Activated CD4-positive, alpha-beta memory T cell treated with anti-CD3 and anti-CD28 coated beads for 36 hours (primary cell): ENCODE results near the gene UROS. TPM values are rescaled to one million over a fixed set of nuclear protein-coding genes. Genes with fewer than 3 reads are reported as not detected.
A peak's percentile ranks its signal among the peaks of the same experiment; 100 is the strongest.

Experiments
- CTCF ChIA-PET: fragments of 350-600 bp; sonication (Branson Sonifier 250); formaldehyde crosslinking; loops from one replicate; lab custom pipeline; 2021; ENCODE audit warnings: antibody characterized with exemption, inconsistent platforms; lab: Charles Lee
- POLR2A ChIA-PET: fragments of 350-600 bp; sonication (Branson Sonifier 250); formaldehyde crosslinking; loops from one replicate; lab custom pipeline; 2021; ENCODE audit warnings: antibody characterized with exemption; lab: Charles Lee
- DNase-seq: peaks from one replicate; pipeline ENCODE4 v3.0.0-alpha.2; 2020
- H3K27ac Mint-ChIP-seq: one replicate; pipeline ENCODE4 v1.8.0; 2021; ENCODE audit warnings: mixed read lengths
- H3K27me3 Mint-ChIP-seq: one replicate; pipeline ENCODE4 v1.8.0; 2021; ENCODE audit warnings: mixed read lengths
- H3K36me3 Mint-ChIP-seq: one replicate; pipeline ENCODE4 v1.8.0; 2021; ENCODE audit warnings: mixed read lengths
- H3K4me1 Mint-ChIP-seq: one replicate; pipeline ENCODE4 v1.8.0; 2021; ENCODE audit warnings: low read depth, mixed read lengths
- H3K4me3 Mint-ChIP-seq: one replicate; pipeline ENCODE4 v1.8.0; 2021; ENCODE audit warnings: mild to moderate bottlenecking, mixed read lengths
- H3K9me3 Mint-ChIP-seq: one replicate; pipeline ENCODE4 v1.8.0; 2021; ENCODE audit warnings: mixed read lengths
- intact Hi-C: fragments of 100-400 bp; cut with micrococcal nuclease; formaldehyde crosslinking; loops from one replicate; pipeline ENCODE4 v1.15.1; 2023
- total RNA-seq, 2 experiments: library from RNA; stranded (reverse); gene quantifications; one replicate each; pipeline ENCODE4 v1.2.3, GENCODE V29; 2021

Gene UROS
- total RNA-seq, 2 experiments from 2014 or later, result 35.0 to 38.3 TPM

GRCh38 chr10:125799451-125800182, 23.4 kb downstream of the UROS start:
- CTCF ChIA-PET, result no interaction called here
- H3K36me3 Mint-ChIP-seq, result peaks cover 8% of the 10 kb centered on the region
- no peaks in the 10 kb centered on the region for H3K4me1 Mint-ChIP-seq
- no peak overlapping the region for H3K27ac Mint-ChIP-seq
- H3K9me3 Mint-ChIP-seq, result no peaks in the 10 kb centered on the region
- no peak for DNase-seq
- intact Hi-C loops, result no loop called here
- no peak overlapping the region for H3K4me3 Mint-ChIP-seq
- POLR2A ChIA-PET, result no interaction called here
- no peaks in the 10 kb centered on the region for H3K27me3 Mint-ChIP-seq

- POLR2A ChIA-PET, result no interaction called here
- Mint-ChIP-seq H3K36me3 (peaks cover 15% of the 10 kb centered on the region), H3K9me3 (no peaks in the 10 kb centered on the region), H3K4me3 (no peak overlapping the region), H3K4me1 (no peaks in the 10 kb centered on the region), H3K27me3 (no peaks in the 10 kb centered on the region), H3K27ac (no peak overlapping the region)
- intact Hi-C loops, result no loop called here
- CTCF ChIA-PET, result no interaction called here
- DNase-seq, result no peak
Measured at GRCh38 chr10:125797994-125798662, 24.9 kb downstream of the UROS start.

DNA sequence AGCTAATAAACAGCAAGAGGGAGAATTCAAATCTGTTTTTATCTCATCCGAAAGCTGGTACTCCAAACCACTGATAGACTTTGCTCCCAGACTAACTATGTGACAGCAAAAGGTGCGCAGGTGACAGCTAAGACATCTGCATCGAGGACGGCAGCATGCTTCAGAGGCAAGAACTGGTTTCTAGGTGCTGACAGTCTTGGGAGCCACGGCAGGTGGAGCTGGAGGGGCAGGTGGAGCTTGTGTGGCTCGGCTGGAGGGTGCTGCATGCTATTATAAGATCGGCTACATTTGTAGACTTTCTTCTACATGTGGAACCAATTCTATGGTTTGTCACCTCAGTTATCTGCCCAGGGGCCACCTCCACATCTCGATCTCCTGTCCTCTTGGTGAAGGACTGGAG, 25.6 kb downstream of the UROS start:
- Mint-ChIP-seq H3K36me3 (peaks cover 20% of the 10 kb centered on the region), H3K27ac (no peak overlapping the region), H3K4me3 (no peak overlapping the region), H3K4me1 (no peaks in the 10 kb centered on the region), H3K27me3 (no peaks in the 10 kb centered on the region), H3K9me3 (no peaks in the 10 kb centered on the region)
- no peak for DNase-seq
- POLR2A ChIA-PET, result no interaction called here
- intact Hi-C loops, result no loop called here
- CTCF ChIA-PET, result interaction anchor here (0.7 to 0.9 kb wide), 2 partner anchors 31 to 758 kb away, joined by 3 read pairs; no protein-coding TSS in a partner anchor

GRCh38 chr10:125795637-125796190, 27.3 kb downstream of the UROS start:
- DNase-seq, result no peak
- POLR2A ChIA-PET, result no interaction called here
- Mint-ChIP-seq H3K27me3 (no peaks in the 10 kb centered on the region), H3K9me3 (no peaks in the 10 kb centered on the region), H3K4me3 (no peak overlapping the region), H3K4me1 (no peaks in the 10 kb centered on the region), H3K36me3 (peaks cover 24% of the 10 kb centered on the region), H3K27ac (no peak overlapping the region)
- CTCF ChIA-PET, result interaction anchor here (0.5 kb wide), 1 partner anchor 36 kb away, joined by 3 read pairs; no protein-coding TSS in a partner anchor
- intact Hi-C loops, result no loop called here

DNA sequence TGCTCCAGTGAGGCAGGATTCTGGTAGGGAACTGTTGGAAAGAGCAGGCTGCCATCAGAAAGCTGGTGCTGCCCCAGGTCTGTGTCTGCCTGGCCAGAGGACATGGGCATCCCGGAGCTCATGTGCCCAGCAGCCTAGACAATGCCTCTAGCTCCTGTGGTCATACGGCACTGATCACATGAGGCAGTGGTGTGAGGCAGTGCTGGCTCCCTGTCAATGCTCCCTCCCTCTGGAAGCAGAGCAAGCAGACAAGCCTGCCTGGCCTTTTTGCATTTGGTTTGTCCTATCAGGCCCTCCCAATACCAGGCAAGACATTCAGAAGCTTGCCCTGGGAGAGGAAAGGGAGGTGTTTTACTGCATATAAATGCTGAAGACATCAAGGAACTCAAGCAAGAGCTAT, 27.9 kb downstream of the UROS start:
- Mint-ChIP-seq H3K27ac (no peak overlapping the region), H3K9me3 (no peaks in the 10 kb centered on the region), H3K36me3 (peaks cover 24% of the 10 kb centered on the region), H3K4me1 (no peaks in the 10 kb centered on the region), H3K4me3 (no peak overlapping the region), H3K27me3 (no peaks in the 10 kb centered on the region)
- no peak for DNase-seq
- intact Hi-C loops, result no loop called here
- CTCF ChIA-PET, result interaction anchor here (0.5 kb wide), 1 partner anchor 36 kb away, joined by 3 read pairs; no protein-coding TSS in a partner anchor
- POLR2A ChIA-PET, result no interaction called here

DNA sequence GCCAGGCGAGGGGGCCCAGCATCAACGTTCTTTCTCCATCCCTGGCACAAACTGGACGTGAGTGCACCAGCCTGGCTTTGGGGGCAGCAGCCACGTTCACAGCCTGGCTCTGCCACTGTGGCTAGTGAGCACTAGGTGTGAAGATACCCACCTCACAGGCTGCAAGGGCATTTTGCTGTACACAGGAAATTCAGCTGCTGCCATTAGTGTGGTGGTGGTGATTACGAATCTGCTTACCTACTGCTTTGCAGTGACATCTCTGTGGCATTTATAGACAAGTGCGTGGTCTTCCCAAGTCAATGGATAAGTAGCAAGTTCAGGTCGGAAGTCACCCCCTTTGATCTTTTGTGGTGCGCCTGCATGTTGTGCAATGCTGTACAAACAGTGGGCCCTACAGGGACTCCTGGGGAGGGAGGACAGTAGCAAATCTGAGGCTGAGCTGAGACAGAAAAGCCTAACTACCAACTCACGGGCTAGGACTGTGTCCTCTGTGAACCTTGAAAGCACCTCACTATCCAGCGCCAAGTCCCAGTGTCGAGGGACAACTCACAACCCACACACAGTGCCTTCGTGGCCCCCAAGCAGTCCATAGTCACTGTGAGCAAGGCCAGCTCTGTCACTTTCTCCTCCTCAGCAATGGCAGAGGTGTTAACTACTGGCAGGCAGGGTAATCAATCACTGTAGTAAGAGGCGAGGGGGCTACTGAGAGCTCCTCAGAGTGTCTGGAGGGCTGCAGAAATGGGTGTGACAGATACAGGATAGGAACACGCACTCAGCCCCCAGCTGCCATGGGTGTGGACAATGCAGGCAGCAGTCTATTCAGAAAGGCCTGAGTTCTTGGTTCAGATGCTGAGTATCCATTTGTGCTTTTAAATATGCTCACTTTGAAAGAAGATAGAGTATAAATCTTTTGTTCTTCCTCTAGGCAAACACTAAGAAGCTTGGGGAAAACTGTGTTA, 30.4 kb downstream of the UROS start:
- Mint-ChIP-seq H3K36me3 (peaks cover 28% of the 10 kb centered on the region), H3K9me3 (no peaks in the 10 kb centered on the region), H3K27me3 (no peaks in the 10 kb centered on the region), H3K27ac (no peak overlapping the region), H3K4me3 (no peak overlapping the region), H3K4me1 (peaks cover 16% of the 10 kb centered on the region)
- DNase-seq, result no peak
- ChIA-PET POLR2A (no interaction called here), CTCF (no interaction called here)
- intact Hi-C loops, result no loop called here

DNA sequence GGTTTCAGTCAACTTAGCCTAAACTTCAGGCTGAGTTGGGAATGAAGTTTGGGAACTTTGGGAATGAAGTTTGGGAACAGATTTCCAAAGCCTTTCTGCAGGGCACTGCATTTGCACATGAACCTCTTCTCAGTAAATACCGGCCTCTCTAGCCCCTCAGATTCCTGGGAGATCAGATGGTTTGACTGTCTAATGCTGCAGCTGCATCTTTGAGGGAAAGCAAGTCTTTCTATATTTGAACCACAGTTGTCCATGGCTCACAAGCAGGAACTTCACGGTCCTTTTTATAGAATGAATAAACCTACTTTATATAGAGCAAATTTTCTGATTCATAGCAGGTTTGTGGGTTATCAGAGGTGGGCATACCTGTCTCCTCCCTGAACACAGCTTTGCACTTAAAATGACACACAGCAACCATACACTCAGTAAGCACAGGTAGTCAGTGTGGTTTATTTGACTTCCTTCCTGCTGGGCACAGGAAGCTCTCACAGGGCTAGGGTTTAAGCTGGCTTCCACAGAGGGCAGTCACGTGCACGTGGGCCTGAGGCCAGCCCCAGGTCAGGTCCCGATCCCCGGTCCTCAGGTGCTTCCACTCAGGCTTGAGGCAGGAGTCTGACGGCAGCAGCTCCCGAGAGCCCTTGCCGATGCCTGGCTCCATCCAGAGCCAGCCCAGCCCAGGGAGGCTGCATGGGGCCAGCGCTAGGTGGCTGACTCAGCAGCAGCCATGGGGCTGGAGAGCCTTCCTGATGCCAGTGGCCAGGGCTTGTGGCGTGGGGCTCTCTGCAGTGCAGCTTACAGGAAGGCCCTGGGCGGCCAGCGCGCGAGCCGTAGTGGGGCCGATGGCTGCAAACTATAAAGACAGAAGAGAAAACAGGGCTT, 34.7 kb downstream of the UROS start:
- H3K27me3 Mint-ChIP-seq, result no peaks in the 10 kb centered on the region
- H3K9me3 Mint-ChIP-seq, result no peaks in the 10 kb centered on the region
- ChIA-PET CTCF (no interaction called here), POLR2A (no interaction called here)
- intact Hi-C loops, result no loop called here
- DNase-seq, result no peak
- H3K4me3 Mint-ChIP-seq, result no peak overlapping the region
- peaks cover 15% of the 10 kb centered on the region for H3K36me3 Mint-ChIP-seq
- H3K27ac Mint-ChIP-seq, result peak overlapping the region; percentile 49
- peaks cover 17% of the 10 kb centered on the region for H3K4me1 Mint-ChIP-seq

- POLR2A ChIA-PET, result no interaction called here
- intact Hi-C loops, result no loop called here
- CTCF ChIA-PET, result interaction anchor here (0.8 kb wide), 1 partner anchor 55 kb away, joined by 3 read pairs; no protein-coding TSS in a partner anchor
- Mint-ChIP-seq H3K27me3 (no peaks in the 10 kb centered on the region), H3K9me3 (no peaks in the 10 kb centered on the region), H3K4me1 (peaks cover 17% of the 10 kb centered on the region), H3K27ac (no peak overlapping the region), H3K36me3 (peaks cover 5% of the 10 kb centered on the region), H3K4me3 (no peak overlapping the region)
- DNase-seq, result no peak
Measured at GRCh38 chr10:125785791-125786190, 37.3 kb downstream of the UROS start.

GRCh38 chr10:125783957-125784356, 39.1 kb downstream of the UROS start:
- H3K27ac Mint-ChIP-seq, result no peak overlapping the region
- H3K36me3 Mint-ChIP-seq, result peaks cover 3% of the 10 kb centered on the region
- H3K27me3 Mint-ChIP-seq, result no peaks in the 10 kb centered on the region
- POLR2A ChIA-PET, result no interaction called here
- no peak overlapping the region for H3K4me3 Mint-ChIP-seq
- no peaks in the 10 kb centered on the region for H3K9me3 Mint-ChIP-seq
- CTCF ChIA-PET, result no interaction called here
- intact Hi-C loops, result no loop called here
- H3K4me1 Mint-ChIP-seq, result peaks cover 15% of the 10 kb centered on the region
- no peak for DNase-seq

DNA sequence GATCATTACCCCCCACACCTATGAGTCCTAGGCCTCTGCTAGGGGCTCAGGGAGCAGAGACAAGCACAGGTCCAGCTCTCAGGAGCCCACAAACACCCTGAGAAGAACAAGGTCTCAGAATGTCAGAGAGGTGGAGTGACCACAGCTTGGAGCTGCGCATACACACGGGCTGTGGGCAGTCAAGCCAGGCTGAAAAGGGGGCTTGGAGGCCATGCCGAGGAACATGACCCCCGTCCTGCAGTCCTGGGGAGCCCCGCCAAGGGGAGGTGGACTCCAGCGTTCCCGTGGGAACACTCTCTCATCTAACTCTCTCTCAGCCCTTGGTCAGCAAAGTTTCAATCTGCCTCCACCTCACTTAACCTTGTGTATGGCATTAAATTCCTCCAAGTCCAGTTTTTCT, 39.6 kb downstream of the UROS start:
- ChIA-PET POLR2A (no interaction called here), CTCF (no interaction called here)
- intact Hi-C loops, result no loop called here
- Mint-ChIP-seq H3K4me3 (no peak overlapping the region), H3K36me3 (peaks cover 3% of the 10 kb centered on the region), H3K9me3 (no peaks in the 10 kb centered on the region), H3K4me1 (peaks cover 9% of the 10 kb centered on the region), H3K27ac (no peak overlapping the region), H3K27me3 (no peaks in the 10 kb centered on the region)
- no peak for DNase-seq

GRCh38 chr10:125782616-125783015, 40.4 kb downstream of the UROS start:
- no peak overlapping the region for H3K4me3 Mint-ChIP-seq
- H3K4me1 Mint-ChIP-seq, result peaks cover 2% of the 10 kb centered on the region
- intact Hi-C loops, result no loop called here
- ChIA-PET POLR2A (no interaction called here), CTCF (interaction anchor here (0.6 kb wide), 1 partner anchor 1533 kb away, joined by 3 read pairs; no protein-coding TSS in a partner anchor)
- H3K36me3 Mint-ChIP-seq, result peaks cover under 1% of the 10 kb centered on the region
- no peaks in the 10 kb centered on the region for H3K9me3 Mint-ChIP-seq
- no peak for DNase-seq
- H3K27ac Mint-ChIP-seq, result no peak overlapping the region
- H3K27me3 Mint-ChIP-seq, result no peaks in the 10 kb centered on the region
